Fibroblast of skin of back (primary cell): ENCODE results near the gene GHR.
"Not testable (repeated sequence)": the region's sequence is repeated elsewhere in the genome, so short reads cannot be mapped to it uniquely, and the experiment has no call there.

Experiments used
- DNase-seq: peaks from one replicate; pipeline ENCODE4 v3.0.0-alpha.2; 2013

The GHR gene

GRCh38 chr5:42648036-42648435 is 224.8 kb downstream of the GHR start:
- DNase-seq, result no peak

GRCh38 chr5:42648915-42649314 is 225.7 kb downstream of the GHR start:
- DNase-seq, result no peak

GRCh38 chr5:42650084-42650483 is 226.8 kb downstream of the GHR start:
- DNase-seq, result no peak

GRCh38 chr5:42653705-42654104 is 230.5 kb downstream of the GHR start:
- no peak for DNase-seq

- no peak for DNase-seq
Observed at GRCh38 chr5:42654645-42655044, 231.4 kb downstream of the GHR start.

GRCh38 chr5:42655982-42656650 is 232.9 kb downstream of the GHR start:
- DNase-seq, result no peak

- DNase-seq, result no peak
Observed at GRCh38 chr5:42656651-42657015, 233.4 kb downstream of the GHR start.

- DNase-seq, result not testable (repeated sequence)
Observed at GRCh38 chr5:42659869-42660268, 236.6 kb downstream of the GHR start.

- DNase-seq, result no peak
Observed at GRCh38 chr5:42665857-42666256, 242.6 kb downstream of the GHR start.

- DNase-seq, result no peak
Observed at GRCh38 chr5:42666869-42667268, 243.6 kb downstream of the GHR start.

- no peak for DNase-seq
Observed at GRCh38 chr5:42668254-42668653, 245.0 kb downstream of the GHR start.

GRCh38 chr5:42672925-42673324 is 249.7 kb downstream of the GHR start:
- DNase-seq, result no peak

- no peak for DNase-seq
Observed at GRCh38 chr5:42675602-42676001, 252.4 kb downstream of the GHR start.

GRCh38 chr5:42676362-42676761 is 253.1 kb downstream of the GHR start:
- no peak for DNase-seq

GRCh38 chr5:42677156-42677842 is 254.1 kb downstream of the GHR start:
- no peak for DNase-seq

GRCh38 chr5:42680046-42680445 is 256.8 kb downstream of the GHR start:
- DNase-seq, result no peak

- DNase-seq, result not testable (repeated sequence)
Observed at GRCh38 chr5:42685078-42685477, 261.8 kb downstream of the GHR start.

GRCh38 chr5:42689391-42689790 is 266.2 kb downstream of the GHR start:
- no peak for DNase-seq

GRCh38 chr5:42691413-42691937 is 268.2 kb downstream of the GHR start:
- peak; percentile 28 for DNase-seq

- DNase-seq, result no peak
Observed at GRCh38 chr5:42701351-42702059, 278.3 kb downstream of the GHR start.

GRCh38 chr5:42703238-42703637 is 280.0 kb downstream of the GHR start:
- DNase-seq, result no peak

- no peak for DNase-seq
Observed at GRCh38 chr5:42715785-42716184, 292.5 kb downstream of the GHR start.

GRCh38 chr5:42718591-42718990 is 295.4 kb downstream of the GHR start:
- peak; percentile 20 for DNase-seq

GRCh38 chr5:42719034-42719433 is 295.8 kb downstream of the GHR start:
- peak; percentile 4 for DNase-seq
